Heart right ventricle (tissue), 16 donors: ENCODE measurements around the gene SYNCRIP. TPM values are rescaled to one million over a fixed set of nuclear protein-coding genes. Genes with fewer than 3 reads are reported as not detected.

Source experiments
- ATAC-seq, 8 donors: fragments of 200-7000 bp; cut with Tn5 transposase; one replicate each; pipeline ENCODE4 v1.9.1; 2020; ENCODE audit warnings: mild to moderate bottlenecking in 8 of 8, moderate library complexity in 8 of 8, moderate number of reproducible peaks in 1 of 8
- DNase-seq, 2 donors: peaks; one replicate each; pipeline ENCODE4 v3.0.0-alpha.2; 2020
- H3K27ac ChIP-seq, 10 donors: fragments of 200-600 bp; sonication (generic) in 2 of 10; one replicate each; pipeline versions ENCODE4 v1.5.0 to v1.8.0; 2020 to 2022; ENCODE audit warnings: mild to moderate bottlenecking in 3 of 10
- H3K27me3 ChIP-seq, 7 donors: fragments of 200-600 bp; one replicate each; pipeline ENCODE4 v1.8.0; 2021 to 2022; ENCODE audit warnings: mild to moderate bottlenecking in 2 of 7
- H3K36me3 ChIP-seq, 9 donors: fragments of 200-600 bp; sonication (generic) in 1 of 9; one replicate each; pipeline versions ENCODE4 v1.5.0 to v1.8.0; 2020 to 2022; ENCODE audit warnings: mild to moderate bottlenecking in 2 of 9
- H3K4me1 ChIP-seq, 9 donors: fragments of 200-600 bp; sonication (generic) in 1 of 9; one replicate each; pipeline versions ENCODE4 v1.5.0 to v1.8.0; 2020 to 2022; ENCODE audit warnings: mild to moderate bottlenecking in 4 of 9
- H3K4me3 ChIP-seq, 10 donors: fragments of 200-600 bp; sonication (generic) in 2 of 10; one replicate each; pipeline versions ENCODE4 v1.5.0 to v1.8.0; 2020 to 2022; ENCODE audit warnings: mild to moderate bottlenecking in 7 of 10, moderate library complexity in 2 of 10
- H3K9me3 ChIP-seq, 11 donors: fragments of 200-600 bp in 10 of 11; sonication (generic) in 2 of 11; one replicate each; pipeline versions ENCODE4 v1.5.0 to v1.8.0; 2013 to 2022; ENCODE audit warnings: mild to moderate bottlenecking in 2 of 11, control low read depth in 1 of 11, moderate library complexity in 1 of 11
- CTCF ChIP-seq, 9 donors: fragments of 200-600 bp; sonication (generic) in 2 of 9; IDR thresholded peaks; one replicate each; pipeline versions ENCODE4 v1.5.0 to v1.8.0; 2021 to 2022; ENCODE audit warnings: antibody characterized with exemption in 9 of 9, mild to moderate bottlenecking in 5 of 9, moderate library complexity in 1 of 9
- WGBS, 2 donors: extraction: QIAGEN DNeasy Blood & Tissue Kit; methylation state at CpG; one replicate each; pipeline ENCODE4 v1.1.7; 2013; ENCODE audit warnings: inconsistent platforms in 1 of 2; 5-methylcytosine and 5-hydroxymethylcytosine counted together
- intact Hi-C, 10 donors: fragments of 100-400 bp; cut with DNase I; formaldehyde crosslinking; loops; one replicate each; pipeline versions ENCODE4 v1.11.1 to v1.14.2; 2022
- polyA plus RNA-seq, 2 donors: library from polyadenylated mRNA; stranded (reverse); fragments of 200-250 nt; gene quantifications; one replicate each; pipeline ENCODE4 v1.2.3, GENCODE V29; 2013
- total RNA-seq, 10 donors: library from RNA; stranded (reverse); fragmentation: NEBNext Ultra II Directional in 3 of 10; extraction: Animal tissue kit (Norgen Biotek cat#: 25700) in 3 of 10; gene quantifications; one replicate each; pipeline versions ENCODE4 v1.2.1 to v1.2.4, GENCODE V29; 2021 to 2023
- donor health status: Arrhythmogenic right ventricular cardiomyopathy.
- donor health status: ischemic (EF 13 %, LVEDD 7.1; RV severe dilation, severe dysfunction).
- donor health status: healthy with polysubstance abuse.
- donor health status: DM: no; HTN: yes; CAD: no.
- donor health status: DM: no; HTN: no; CAD: no.
- donor health status: ischemic (EF 25% LVEDD 6.9; RV normal size, moderate dysfunction).
- donor health status: ischemic (EF 25% LVEDD 5.7; RV mildly dilated, moderate dysfunction).
- donor health status: healthy.
- donor health status: DM: yes; HTN: yes; CAD: no.
- donor health status: Ischemic cardiomyopathy.
- donor health status: ischemic (EF 35%, LVEDD 5.7; RV mildly dilated, moderate dysfunction).
- donor health status: nonischemic (EF 11% LVEDD 7.7; RV severe dilation, severe dysfunction).
- donor health status: DM: yes; HTN: yes; CAD: no.
- donor health status: PGD.
- donor health status: ischemic (EF 29% LVEDD 5.4; RV normal size, mild dysfunction).
- donor health status: nonischemic (EF 23%, LVEDD 6.1; RV moderate dilation, normal function).

Gene SYNCRIP
- total and polyA plus RNA-seq, 12 donors: 24.6 to 72.6 (median 58.7) TPM

DNA sequence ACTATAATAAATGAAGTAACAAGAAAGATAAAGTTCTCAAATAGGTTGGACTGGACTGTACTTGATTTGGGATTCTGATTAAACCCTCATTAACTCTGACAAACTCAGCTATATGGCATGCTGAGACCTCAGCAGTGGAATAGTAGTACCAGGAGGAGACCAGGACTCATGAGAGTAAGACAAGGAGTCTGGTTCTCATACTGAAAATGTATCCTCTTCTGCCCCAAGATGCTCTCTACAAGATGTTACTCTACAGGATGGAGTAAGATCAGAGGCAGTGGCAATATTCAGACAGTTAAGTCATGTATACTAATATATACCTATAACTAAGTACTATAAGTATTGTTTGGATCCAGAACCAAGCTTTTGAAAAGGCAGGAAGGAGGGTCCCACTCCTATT is 31.9 kb upstream of the SYNCRIP start:
- peaks cover 0 to 37% (median 0%) of the 10 kb centered on the region in 9 donors for H3K36me3 ChIP-seq
- no peaks in the 10 kb centered on the region for H3K27me3 ChIP-seq
- H3K27ac ChIP-seq: peak overlapping the region in 3 of 10 donors; percentile 36 to 92 (median 56)
- H3K4me3 ChIP-seq: no peak overlapping the region
- H3K4me1 ChIP-seq: peaks cover 4 to 65% (median 41%) of the 10 kb centered on the region in 9 donors
- ATAC-seq (no peak), DNase-seq (no peak)
- no peak for TF ChIP-seq CTCF (IDR thresholded peaks at IDR 0.05)
- intact Hi-C loops: loop anchor here in 8 of 10 donors (5.0 to 10.0 kb wide), 3 partner anchors 32 to 140 kb away; partner anchors contain the start of genes SNX14 (in 4 of the 8) and SYNCRIP (in 4 of the 8)
- no peaks in the 10 kb centered on the region for H3K9me3 ChIP-seq

- DNase-seq (no peak), ATAC-seq (no peak)
- Histone ChIP-seq H3K4me1 (peaks cover 4 to 61% (median 34%) of the 10 kb centered on the region in 9 donors), H3K27ac (no peak overlapping the region), H3K27me3 (no peaks in the 10 kb centered on the region), H3K4me3 (no peak overlapping the region), H3K36me3 (peaks cover 0 to 37% (median 0%) of the 10 kb centered on the region in 9 donors), H3K9me3 (no peaks in the 10 kb centered on the region)
- TF ChIP-seq CTCF (IDR thresholded peaks at IDR 0.05): no peak
- 85 to 91% methylated on average over 4 of the region's 4 CpGs for WGBS, 2 donors
- intact Hi-C loops: loop anchor here in 1 of 10 donors (10.0 kb wide), 1 partner anchor 139 kb away; no protein-coding TSS in a partner anchor
Observed at GRCh38 chr6:85673198-85674139, 30.8 kb upstream of the SYNCRIP start.

DNA sequence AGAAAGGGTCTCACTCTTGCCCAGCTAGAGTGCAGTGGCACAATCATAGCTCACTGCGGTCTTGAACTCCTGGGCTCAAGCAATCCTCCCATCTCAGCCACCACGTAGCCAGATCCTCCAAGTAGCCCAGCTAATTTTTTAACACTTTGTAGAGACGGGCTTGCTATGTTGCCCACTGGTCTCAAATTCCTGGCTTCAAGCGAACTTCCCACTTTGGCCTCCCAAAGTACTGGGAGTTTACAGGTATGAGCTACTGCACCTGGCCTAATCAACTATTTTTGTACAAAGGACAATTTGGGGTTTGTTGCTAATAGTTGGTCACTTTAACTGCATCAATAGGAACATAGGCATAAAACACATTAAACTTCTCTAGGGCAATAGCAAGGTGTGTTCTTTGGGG is 29.9 kb upstream of the SYNCRIP start:
- peaks cover 0 to under 1% (median 0%) of the 10 kb centered on the region in 11 donors for H3K9me3 ChIP-seq
- intact Hi-C loops: loop anchor here in 1 of 10 donors (10.0 kb wide), 1 partner anchor 138 kb away; no protein-coding TSS in a partner anchor
- WGBS, 2 donors: 93 to 95% methylated on average over 4 of the region's 4 CpGs
- no peaks in the 10 kb centered on the region for H3K27me3 ChIP-seq
- TF ChIP-seq CTCF (IDR thresholded peaks at IDR 0.05): no peak
- ATAC-seq: no peak
- no peak overlapping the region for H3K4me3 ChIP-seq
- no peak for DNase-seq
- no peak overlapping the region for H3K27ac ChIP-seq
- H3K36me3 ChIP-seq: peaks cover 0 to 37% (median 0%) of the 10 kb centered on the region in 9 donors
- H3K4me1 ChIP-seq: peaks cover 4 to 61% (median 34%) of the 10 kb centered on the region in 9 donors

GRCh38 chr6:85672050-85672449 is 29.4 kb upstream of the SYNCRIP start:
- Histone ChIP-seq H3K36me3 (peaks cover 0 to 37% (median 0%) of the 10 kb centered on the region in 9 donors), H3K4me3 (no peak overlapping the region), H3K9me3 (peaks cover 0 to 4% (median 0%) of the 10 kb centered on the region in 11 donors), H3K27me3 (no peaks in the 10 kb centered on the region), H3K27ac (no peak overlapping the region), H3K4me1 (peaks cover 4 to 61% (median 34%) of the 10 kb centered on the region in 9 donors)
- intact Hi-C loops: loop anchor here in 1 of 10 donors (10.0 kb wide), 1 partner anchor 137 kb away; no protein-coding TSS in a partner anchor
- DNase-seq (no peak), ATAC-seq (no peak)
- TF ChIP-seq CTCF (IDR thresholded peaks at IDR 0.05): no peak
